Measurements from ENCODE around the gene CERS6.
"Not testable (repeated sequence)": the region's sequence is repeated elsewhere in the genome, so short reads cannot be mapped to it uniquely, and the experiment has no call there.

Gene CERS6

GRCh38 chr2:168748461-168748860 is 292.4 kb downstream of the CERS6 start:
- no peak for DNase-seq

- no peak for DNase-seq
Measured at GRCh38 chr2:168749297-168749696, 293.2 kb downstream of the CERS6 start.

GRCh38 chr2:168751104-168751740 is 295.1 kb downstream of the CERS6 start:
- DNase-seq = no peak

GRCh38 chr2:168752361-168752760 is 296.3 kb downstream of the CERS6 start:
- no peak for DNase-seq

GRCh38 chr2:168753765-168754329 is 297.8 kb downstream of the CERS6 start:
- no peak for DNase-seq

GRCh38 chr2:168757223-168757622 is 301.2 kb downstream of the CERS6 start:
- no peak for DNase-seq

GRCh38 chr2:168758970-168759820 is 303.1 kb downstream of the CERS6 start:
- no peak for DNase-seq

- no peak for DNase-seq
Measured at GRCh38 chr2:168765401-168765800, 309.3 kb downstream of the CERS6 start.

GRCh38 chr2:168766600-168766999 is 310.5 kb downstream of the CERS6 start:
- DNase-seq = no peak

GRCh38 chr2:168767258-168767657 is 311.2 kb downstream of the CERS6 start:
- no peak for DNase-seq

GRCh38 chr2:168768357-168768756 is 312.3 kb downstream of the CERS6 start:
- DNase-seq = not testable (repeated sequence)

- DNase-seq = no peak
Measured at GRCh38 chr2:168770796-168771195, 314.7 kb downstream of the CERS6 start.

GRCh38 chr2:168772704-168773103 is 316.6 kb downstream of the CERS6 start:
- DNase-seq = no peak

GRCh38 chr2:168773128-168773527 is 317.1 kb downstream of the CERS6 start:
- no peak for DNase-seq

GRCh38 chr2:168773719-168774521 is 317.8 kb downstream of the CERS6 start:
- no peak for DNase-seq

GRCh38 chr2:168775837-168776236 is 319.8 kb downstream of the CERS6 start:
- no peak for DNase-seq

- DNase-seq = no peak
Measured at GRCh38 chr2:168780669-168781071, 324.6 kb downstream of the CERS6 start.

- no peak for DNase-seq
Measured at GRCh38 chr2:168781191-168781817, 325.2 kb downstream of the CERS6 start.

GRCh38 chr2:168782271-168782670 is 326.2 kb downstream of the CERS6 start:
- no peak for DNase-seq

GRCh38 chr2:168784993-168785392 is 328.9 kb downstream of the CERS6 start:
- DNase-seq = no peak

GRCh38 chr2:168787098-168787781 is 331.2 kb downstream of the CERS6 start:
- DNase-seq = no peak

GRCh38 chr2:168787782-168788376 is 331.8 kb downstream of the CERS6 start:
- DNase-seq = no peak
